GM19238 (cell line): ENCODE measurements around the gene PRPH2.
"Not testable (repeated sequence)": the region's sequence is repeated elsewhere in the genome, so short reads cannot be mapped to it uniquely, and the experiment has no call there.

ENCODE experiments used
- DNase-seq: peaks from one replicate; pipeline ENCODE4 v3.0.0; 2011; ENCODE audit warnings: low spot score; ENCODE audit not compliant: insufficient read length

The PRPH2 gene

DNA sequence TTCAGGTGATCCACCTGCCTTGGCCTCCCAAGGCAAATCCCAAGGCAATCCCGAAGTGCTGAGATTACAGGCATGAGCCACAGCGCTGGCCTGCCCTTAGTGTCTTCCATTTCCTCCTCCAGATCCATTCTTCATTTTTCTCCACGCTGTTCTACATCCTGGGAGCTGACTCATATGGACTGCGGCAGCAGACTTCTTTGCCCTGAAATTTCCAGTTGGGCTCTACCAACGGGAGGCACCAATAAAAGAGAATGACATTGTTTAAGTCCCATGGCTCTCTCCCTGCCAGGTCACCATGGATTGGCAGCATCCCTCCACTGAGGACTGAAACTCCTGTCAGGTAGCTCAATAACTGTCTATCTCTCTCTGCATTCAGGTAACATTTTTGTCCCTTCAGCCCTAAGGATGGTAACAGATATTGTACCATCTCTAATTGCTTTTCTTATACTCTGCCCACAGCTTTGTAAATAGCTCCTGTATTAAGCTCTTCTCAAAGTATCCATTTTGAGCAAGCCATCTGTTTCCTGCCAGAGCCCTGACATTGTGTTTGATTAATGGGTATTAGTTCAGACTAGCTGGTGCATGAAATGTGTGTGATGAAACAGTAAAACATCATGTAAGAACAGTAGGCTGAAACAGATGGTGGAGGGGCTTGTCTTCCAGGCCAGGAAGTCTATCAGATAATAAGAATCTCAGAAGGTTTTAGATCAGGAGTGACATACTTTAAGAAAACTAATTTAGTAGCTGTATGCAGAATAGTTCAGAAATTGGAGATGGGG, 19.9 kb upstream of the PRPH2 start:
- DNase-seq: no peak

GRCh38 chr6:42740725-42741124, 18.3 kb upstream of the PRPH2 start:
- no peak for DNase-seq

DNA sequence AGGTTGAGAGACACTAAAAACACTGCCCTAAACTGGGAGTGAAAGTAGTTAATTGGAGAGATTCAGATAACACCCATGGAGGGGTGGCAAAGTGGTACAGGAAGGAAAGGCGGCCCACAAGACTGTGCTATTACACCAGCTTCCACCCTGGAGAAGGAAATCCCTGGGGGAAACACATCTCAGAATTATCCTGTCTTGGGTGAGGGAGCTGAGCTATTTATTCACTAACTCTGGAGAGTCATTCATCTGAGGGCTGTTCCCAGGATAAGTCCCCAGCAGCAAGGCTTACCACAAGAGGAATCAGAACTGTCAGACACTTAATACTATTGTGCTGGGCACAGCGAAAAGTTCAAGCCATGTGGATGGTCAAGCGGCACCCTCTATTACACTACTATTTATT, 13.6 kb upstream of the PRPH2 start:
- DNase-seq: no peak

DNA sequence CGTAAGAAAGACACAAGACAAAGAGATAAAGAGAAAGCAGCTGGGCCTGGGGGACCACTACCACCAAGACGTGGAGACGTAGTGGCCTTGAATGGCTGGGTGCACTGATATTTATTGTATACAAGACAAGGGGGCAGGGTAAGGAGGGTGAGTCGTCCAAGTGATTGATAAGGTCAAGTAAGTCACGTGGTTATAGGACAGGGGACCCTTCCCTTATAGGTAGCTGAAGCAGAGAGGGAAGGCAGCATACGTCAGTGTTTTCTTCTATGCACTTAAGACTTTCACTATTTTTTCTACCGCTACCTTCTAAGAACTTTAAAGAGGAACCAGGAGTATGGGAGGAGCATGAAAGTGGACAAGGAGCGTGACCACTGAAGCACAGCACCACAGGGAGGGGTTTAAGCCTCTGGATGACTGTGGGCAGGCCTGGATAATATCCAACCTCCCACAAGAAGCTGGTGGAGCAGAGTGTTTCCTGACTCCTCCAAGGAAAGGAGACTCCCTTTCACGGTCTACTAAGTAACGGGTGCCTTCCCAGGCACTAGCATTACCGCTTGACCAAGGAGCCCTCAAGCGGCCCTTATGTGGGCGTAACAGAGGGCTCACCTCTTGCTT, 11.6 kb upstream of the PRPH2 start:
- not testable (repeated sequence) for DNase-seq

- no peak for DNase-seq
Measured at GRCh38 chr6:42729731-42730130, 7.3 kb upstream of the PRPH2 start.

- no peak for DNase-seq
Measured at GRCh38 chr6:42727627-42728026, 5.2 kb upstream of the PRPH2 start.

GRCh38 chr6:42727087-42727611, 4.8 kb upstream of the PRPH2 start:
- DNase-seq: no peak

DNA sequence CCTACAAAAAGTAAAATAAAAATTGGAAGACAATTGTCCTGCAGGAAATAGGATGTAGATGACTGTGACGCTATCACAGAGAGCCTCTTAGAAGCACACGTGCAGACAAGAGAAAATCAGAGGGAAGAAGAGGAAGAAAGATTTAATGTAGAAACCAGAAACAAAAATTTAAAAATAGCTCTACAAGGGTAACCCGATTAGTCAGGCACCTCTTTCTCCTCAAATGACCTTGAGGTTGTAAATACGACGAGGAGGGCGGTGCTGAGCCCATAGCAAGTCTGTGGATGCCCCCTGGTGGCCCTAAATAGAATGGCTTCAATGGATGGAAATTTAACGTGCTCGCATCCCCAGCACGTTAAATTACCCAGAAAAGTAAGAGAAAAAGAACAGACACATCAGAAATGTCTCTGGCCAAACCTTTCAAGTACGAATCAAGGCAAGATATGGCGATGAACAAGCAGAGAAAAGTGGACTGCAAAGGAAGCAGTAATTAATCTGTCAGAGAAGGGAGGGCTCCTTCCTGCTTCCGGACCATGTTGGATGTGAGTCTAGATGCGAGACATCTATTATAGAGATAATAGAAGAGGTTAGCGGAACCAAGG, 4.2 kb upstream of the PRPH2 start:
- peak; percentile 68 for DNase-seq

- no peak for DNase-seq
Measured at GRCh38 chr6:42726026-42726425, 3.6 kb upstream of the PRPH2 start.

GRCh38 chr6:42724825-42725224, 2.4 kb upstream of the PRPH2 start:
- no peak for DNase-seq

DNA sequence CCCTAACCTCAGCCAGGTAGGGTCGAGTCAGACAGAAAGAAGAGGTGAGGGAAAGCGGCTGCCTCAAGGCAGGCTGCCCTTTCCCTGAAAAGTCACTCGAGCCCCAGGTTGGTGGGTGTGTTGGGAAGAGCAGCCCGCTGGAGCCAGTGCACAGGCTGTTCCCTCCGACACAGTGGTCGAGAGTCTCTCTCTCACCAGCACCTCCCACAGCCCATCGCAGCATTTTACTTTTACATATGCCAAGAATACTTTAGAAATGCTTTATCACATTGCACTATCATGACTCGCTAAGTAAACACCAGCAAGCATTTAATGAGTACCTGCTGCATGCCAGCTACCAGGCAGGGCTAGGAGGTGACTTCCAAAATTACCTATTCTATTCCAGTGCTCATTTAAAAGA, 1.7 kb downstream of the PRPH2 start:
- DNase-seq: no peak

- no peak for DNase-seq
Measured at GRCh38 chr6:42715871-42716270, 6.5 kb downstream of the PRPH2 start.

- DNase-seq: no peak
Measured at GRCh38 chr6:42714098-42714761, 8.2 kb downstream of the PRPH2 start.

GRCh38 chr6:42711930-42712329, 10.5 kb downstream of the PRPH2 start:
- no peak for DNase-seq

DNA sequence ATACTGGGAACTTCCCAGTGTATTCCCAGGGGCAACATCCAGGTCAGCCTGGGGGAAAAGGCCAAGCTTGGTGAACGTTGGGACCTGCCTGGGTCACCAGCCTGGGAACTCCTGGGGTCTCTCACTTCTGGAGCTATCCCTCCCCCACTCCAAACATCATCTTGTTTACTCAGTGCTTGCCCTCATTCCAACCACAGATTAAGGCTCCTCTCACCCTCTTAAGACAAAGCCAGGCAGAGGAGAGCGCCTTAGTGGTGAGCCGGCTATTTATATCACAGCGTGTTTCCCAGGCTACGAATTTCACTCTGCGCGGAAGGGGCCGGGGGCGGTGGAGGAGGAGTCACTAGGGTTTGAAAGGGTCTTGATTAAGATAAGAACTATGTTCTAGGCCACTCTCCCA, 12.1 kb downstream of the PRPH2 start:
- no peak for DNase-seq

DNA sequence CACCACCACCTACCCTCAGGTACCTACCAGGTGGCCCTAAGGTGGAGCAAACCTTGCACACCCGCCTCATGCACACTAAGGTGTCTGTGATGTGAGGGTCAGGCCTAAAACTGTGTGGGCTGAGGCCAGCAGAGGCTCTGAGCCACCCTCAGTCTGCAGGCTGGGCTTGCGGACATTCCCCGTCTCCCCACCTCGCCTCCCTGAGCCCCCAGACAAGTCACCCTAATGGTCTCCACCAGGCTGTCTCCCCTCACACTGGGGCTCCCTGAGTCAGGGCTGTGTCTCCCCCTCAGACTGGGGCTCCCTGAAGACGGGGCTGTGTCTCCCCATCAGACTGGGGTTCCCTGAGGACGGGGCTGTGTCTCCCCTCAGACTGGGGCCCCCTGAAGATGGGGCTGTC, 12.5 kb downstream of the PRPH2 start:
- DNase-seq: no peak

- DNase-seq: no peak
Measured at GRCh38 chr6:42708096-42708495, 14.3 kb downstream of the PRPH2 start.

GRCh38 chr6:42707595-42707994, 14.8 kb downstream of the PRPH2 start:
- DNase-seq: no peak

GRCh38 chr6:42704937-42705374, 17.4 kb downstream of the PRPH2 start:
- no peak for DNase-seq

DNA sequence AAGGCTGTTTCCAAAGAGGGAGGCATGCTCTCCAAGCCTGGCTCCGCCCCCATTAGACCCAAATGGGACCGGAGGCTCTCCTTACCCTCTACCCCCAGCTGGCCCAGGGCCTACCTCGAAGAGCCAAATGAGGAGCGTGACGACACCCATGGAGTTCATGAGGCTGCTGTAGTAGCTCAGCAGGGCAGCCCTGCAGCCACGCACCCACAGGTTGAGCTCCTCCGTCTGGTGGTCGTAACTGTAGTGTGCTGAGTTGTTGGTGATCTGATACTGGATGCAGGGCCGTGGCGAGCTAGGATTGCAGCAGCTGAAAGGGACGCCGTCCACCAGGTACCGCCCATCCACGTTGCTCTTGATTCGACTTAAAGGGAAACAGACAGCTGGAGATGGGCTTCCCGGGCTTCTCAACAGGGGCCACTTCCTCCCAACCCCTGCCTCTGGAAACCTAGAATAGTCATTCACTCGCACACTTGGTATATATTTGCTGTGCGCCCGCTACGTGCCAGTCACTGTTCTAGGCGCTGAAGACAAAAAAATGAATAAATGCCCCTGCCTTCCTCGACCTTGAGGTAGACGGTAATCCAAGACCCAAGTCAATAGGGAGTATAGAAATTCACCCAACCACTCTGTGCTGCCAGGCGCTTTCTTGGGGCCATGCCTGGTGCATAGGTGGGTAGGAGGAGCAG, 18.0 kb downstream of the PRPH2 start:
- no peak for DNase-seq

GRCh38 chr6:42702786-42703185, 19.6 kb downstream of the PRPH2 start:
- DNase-seq: not testable (repeated sequence)
